ENCODE measurements around the gene CORO7.
"Not testable (repeated sequence)": the region's sequence is repeated elsewhere in the genome, so short reads cannot be mapped to it uniquely, and the experiment has no call there.

CORO7 gene

DNA sequence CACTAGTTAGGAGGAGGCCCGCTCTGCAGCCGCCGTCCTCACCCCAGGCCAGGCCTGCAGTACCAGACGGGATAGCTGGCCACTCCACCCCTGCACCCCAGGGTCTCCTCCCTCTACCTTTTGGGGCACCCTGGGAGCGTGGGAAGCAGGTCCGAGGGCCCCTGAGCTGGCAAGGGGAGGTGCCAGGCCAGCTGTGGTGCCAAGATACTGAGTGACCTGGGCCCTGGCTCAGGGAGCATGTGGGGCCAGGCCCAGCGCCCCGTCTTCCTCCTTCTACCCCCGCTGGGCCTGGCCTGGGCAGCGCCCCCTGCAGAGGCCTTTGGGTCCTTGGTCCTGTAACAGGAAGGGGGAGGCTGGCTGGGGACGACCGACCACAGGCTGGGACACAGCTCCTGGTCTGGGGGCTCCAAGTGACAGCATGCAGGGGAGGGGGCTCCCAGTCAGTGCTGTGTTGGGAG is 78.2 kb downstream of the CORO7 start:
- POLR2A ChIA-PET: interaction anchor here (0.6 kb wide), 1 partner anchor 200 kb away, joined by 7 read pairs; the partner anchor contains the start of gene CDIP1
- CTCF ChIA-PET: interaction anchor here (1.4 to 4.5 kb wide), 3 partner anchors 7 to 10 kb away, joined by 3 to 30 read pairs (median 9); no protein-coding TSS in a partner anchor
- no peak for DNase-seq (ENCODE audit: extremely low spot score)
- no peak for TF ChIP-seq CTCF (IDR thresholded peaks at IDR 0.05; ENCODE audit: control extremely low read depth, extremely low read depth, low read depth, missing control alignments)

DNA sequence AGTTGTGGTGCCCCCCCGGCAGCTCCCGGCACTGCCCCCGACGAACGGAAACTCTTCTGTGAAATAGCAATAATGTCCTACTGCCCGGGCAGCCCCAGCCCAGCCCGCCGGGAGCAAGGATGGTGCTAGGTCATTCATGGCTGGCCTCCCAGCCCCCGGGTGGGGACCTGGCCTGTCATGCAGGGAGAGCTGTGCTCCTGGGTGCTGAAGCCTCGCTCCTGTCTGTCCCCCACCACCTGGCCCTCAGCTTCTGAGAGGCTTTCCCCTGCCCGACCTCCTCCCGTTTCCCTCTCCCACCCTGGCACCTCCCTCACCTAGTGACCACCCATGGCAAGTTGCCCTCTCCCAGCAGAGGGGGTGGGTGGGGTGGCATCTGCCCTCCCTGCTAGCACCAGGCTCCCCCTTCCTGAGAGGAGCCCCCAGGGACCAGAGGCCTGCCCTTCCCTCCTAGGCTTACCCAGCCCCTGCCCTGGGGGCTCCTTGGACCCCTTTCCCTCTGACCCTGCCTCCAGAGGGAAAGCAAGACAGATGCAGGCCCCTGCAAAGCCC is 78.8 kb downstream of the CORO7 start:
- POLR2A ChIA-PET: interaction anchor here (0.6 kb wide), 1 partner anchor 201 kb away, joined by 7 read pairs; the partner anchor contains the start of gene CDIP1
- no peak for TF ChIP-seq CTCF (IDR thresholded peaks at IDR 0.05; ENCODE audit: control extremely low read depth, extremely low read depth, low read depth, missing control alignments)
- CTCF ChIA-PET: interaction anchor here (1.2 to 4.5 kb wide), 3 partner anchors 7 to 28 kb away, joined by 3 to 30 read pairs (median 3); no protein-coding TSS in a partner anchor
- no peak for DNase-seq (ENCODE audit: extremely low spot score)

GRCh38 chr16:4336701-4337539 is 79.5 kb downstream of the CORO7 start:
- ChIA-PET POLR2A (no interaction called here), CTCF (interaction anchor here (1.2 to 1.4 kb wide), 3 partner anchors 9 to 28 kb away, joined by 3 read pairs; no protein-coding TSS in a partner anchor)
- TF ChIP-seq CTCF (IDR thresholded peaks at IDR 0.05; ENCODE audit: control extremely low read depth, extremely low read depth, low read depth, missing control alignments): no peak
- DNase-seq (ENCODE audit: extremely low spot score): no peak

DNA sequence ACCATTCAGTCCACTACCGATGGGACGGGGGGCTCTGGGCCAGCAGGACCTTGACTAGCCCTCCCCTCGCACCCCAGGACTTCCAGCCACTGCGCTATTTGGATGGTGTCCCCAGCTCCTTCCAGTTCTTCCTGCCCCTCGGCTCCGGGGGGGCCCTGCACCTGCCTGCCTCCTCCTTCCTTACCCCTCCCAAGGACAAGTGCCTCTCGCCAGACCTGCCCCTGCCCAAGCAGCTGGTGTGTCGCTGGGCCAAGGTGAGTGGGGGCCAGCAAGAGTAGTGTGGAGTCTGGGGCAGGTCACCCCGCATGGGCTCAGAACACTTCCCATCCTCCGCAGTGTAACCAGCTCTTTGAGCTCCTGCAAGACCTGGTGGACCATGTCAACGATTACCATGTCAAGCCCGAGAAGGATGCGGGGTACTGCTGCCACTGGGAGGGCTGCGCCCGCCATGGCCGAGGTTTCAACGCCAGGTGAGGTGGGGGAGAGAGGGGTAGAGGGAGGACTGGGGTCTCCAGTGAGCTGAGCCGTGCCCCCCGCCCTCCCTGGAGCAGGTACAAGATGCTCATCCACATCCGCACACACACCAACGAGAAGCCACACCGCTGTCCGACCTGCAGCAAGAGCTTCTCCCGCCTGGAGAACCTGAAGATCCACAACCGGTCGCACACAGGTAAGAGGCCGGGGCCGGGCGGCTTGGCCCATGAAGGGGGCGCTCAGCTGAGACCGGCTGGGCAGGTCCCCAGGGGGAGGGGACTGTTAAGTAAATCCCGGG is 81.5 kb downstream of the CORO7 start:
- POLR2A ChIA-PET: no interaction called here
- no peak for TF ChIP-seq CTCF (IDR thresholded peaks at IDR 0.05; ENCODE audit: control extremely low read depth, extremely low read depth, low read depth, missing control alignments)

GRCh38 chr16:4333714-4334113 is 82.7 kb downstream of the CORO7 start:
- CTCF ChIA-PET: interaction anchor here (1.2 to 17.8 kb wide), 4 partner anchors 25 to 133 kb away, joined by 3 to 201 read pairs (median 48); no protein-coding TSS in a partner anchor
- POLR2A ChIA-PET; DNase-seq (ENCODE audit: extremely low spot score): not testable (repeated sequence)

More for the DNA sequence above, 81.5 kb downstream of the CORO7 start:
- CTCF ChIA-PET: interaction anchor here (2.0 to 17.8 kb wide), 4 partner anchors 17 to 81 kb away, joined by 4 to 201 read pairs (median 48); no protein-coding TSS in a partner anchor
- no peak for DNase-seq (ENCODE audit: extremely low spot score)

GRCh38 chr16:4333308-4333638 is 83.1 kb downstream of the CORO7 start:
- no peak for DNase-seq (ENCODE audit: extremely low spot score)
- TF ChIP-seq CTCF (IDR thresholded peaks at IDR 0.05; ENCODE audit: control extremely low read depth, extremely low read depth, low read depth, missing control alignments): no peak
- CTCF ChIA-PET: interaction anchor here (1.2 to 17.8 kb wide), 6 partner anchors 17 to 350 kb away, joined by 3 to 201 read pairs (median 14); partner anchors contain the start of gene PAM16
- POLR2A ChIA-PET: no interaction called here
